PC-9 (cell line): ENCODE measurements around the gene KLK6. TPM values are rescaled to one million over a fixed set of nuclear protein-coding genes. Genes with fewer than 3 reads are reported as not detected.
A peak's percentile ranks its signal among the peaks of the same experiment; 100 is the strongest.

Experiments
- BruUV-seq: library from RNA; stranded (reverse); fragments of 400-500 nt; replicated peaks from 2 replicates; lab custom pipeline; 2021; lab: Mats Ljungman, UMichigan
- CTCF ChIA-PET: fragments of 300-600 bp; sonication (Branson Sonifier 250); formaldehyde crosslinking; loops from one replicate; lab custom pipeline; 2022; ENCODE audit warnings: antibody characterized with exemption; lab: Charles Lee
- POLR2A ChIA-PET: fragments of 300-600 bp; sonication (Branson Sonifier 250); formaldehyde crosslinking; loops from one replicate; lab custom pipeline; 2022; ENCODE audit warnings: antibody characterized with exemption; ENCODE audit not compliant: unreplicated experiment; lab: Charles Lee
- DNase-seq, 2 experiments: peaks; one replicate each; pipeline versions ENCODE4 v3.0.0 to v3.0.0-alpha.2; 2015 to 2022; ENCODE audit warnings: mixed read lengths in 1 of 2
- H2AFZ ChIP-seq: fragments of 200-600 bp; sonication (generic); 2 replicates; pipeline ENCODE4 v1.8.1; 2017; ENCODE audit warnings: antibody characterized with exemption
- H3F3A ChIP-seq: fragments of 200-600 bp; sonication (generic); 2 replicates; pipeline ENCODE4 v1.8.1; 2017; ENCODE audit warnings: antibody characterized with exemption, mild to moderate bottlenecking, low read depth; ENCODE audit not compliant: insufficient read depth
- H3K27ac ChIP-seq: fragments of 200-600 bp; sonication (generic); 2 replicates; pipeline ENCODE4 v1.6.1; 2016; ENCODE audit warnings: mixed run types
- H3K27me3 ChIP-seq: fragments of 200-600 bp; sonication (generic); 2 replicates; pipeline ENCODE4 v1.6.1; 2016; ENCODE audit warnings: low read depth, mixed run types; ENCODE audit not compliant: insufficient read depth
- H3K36me3 ChIP-seq: fragments of 200-600 bp; sonication (generic); 2 replicates; pipeline ENCODE4 v1.6.1; 2016; ENCODE audit warnings: low read depth, mixed run types
- H3K4me1 ChIP-seq: fragments of 200-600 bp; sonication (generic); replicated peaks from 2 replicates; pipeline ENCODE4 v1.6.1; 2016; ENCODE audit warnings: mixed run types; ENCODE audit not compliant: insufficient read depth
- H3K4me2 ChIP-seq: fragments of 200-600 bp; sonication (generic); 2 replicates; pipeline ENCODE4 v1.6.1; 2017; ENCODE audit warnings: mixed run types
- H3K4me3 ChIP-seq: fragments of 200-600 bp; sonication (generic); 2 replicates; pipeline ENCODE4 v1.6.1; 2016; ENCODE audit warnings: mixed run types
- H3K79me2 ChIP-seq: fragments of 200-600 bp; sonication (generic); 2 replicates; pipeline ENCODE4 v1.6.1; 2017; ENCODE audit warnings: low read depth, mixed run types
- H3K9me2 ChIP-seq: fragments of 200-600 bp; sonication (generic); 2 replicates; pipeline ENCODE4 v1.8.1; 2017; ENCODE audit warnings: mild to moderate bottlenecking; ENCODE audit not compliant: insufficient read depth
- H3K9me3 ChIP-seq: fragments of 200-600 bp; sonication (generic); 2 replicates; pipeline ENCODE4 v1.8.1; 2016; ENCODE audit warnings: low read depth; ENCODE audit not compliant: insufficient read depth
- H4K20me1 ChIP-seq: fragments of 200-600 bp; sonication (generic); 2 replicates; pipeline ENCODE4 v1.8.1; 2017; ENCODE audit not compliant: insufficient read depth
- CTCF ChIP-seq: fragments of 200-600 bp; sonication (generic); conservative IDR thresholded peaks from 2 replicates; pipeline ENCODE4 v1.6.1; 2017; ENCODE audit warnings: mixed run types, antibody characterized with exemption, mild to moderate bottlenecking, moderate library complexity
- EZH2 ChIP-seq: fragments of 200-600 bp; sonication (generic); IDR thresholded peaks from 2 replicates; pipeline ENCODE4 v1.8.0; 2017; ENCODE audit warnings: antibody characterized with exemption, low read depth
- intact Hi-C: fragments of 100-400 bp; cut with micrococcal nuclease; formaldehyde crosslinking; loops from one replicate; pipeline ENCODE4 v1.10.0; 2022; ENCODE audit not compliant: unreplicated experiment
- total RNA-seq: library from RNA; stranded (reverse); gene quantifications from 2 replicates; pipeline ENCODE4 v1.2.3, GENCODE V29; 2021

The KLK6 gene
- total RNA-seq, 1 experiment from 2014 or later = 490 TPM

- H4K20me1 ChIP-seq = no peaks in the 10 kb centered on the region
- H3K27me3 ChIP-seq = no peaks in the 10 kb centered on the region
- H3K9me2 ChIP-seq = no peaks in the 10 kb centered on the region
- peak in 1 of 2 experiments; percentile 26 for DNase-seq
- H3K4me1 ChIP-seq = peaks cover 19% of the 10 kb centered on the region
- no peak overlapping the region for H3K4me3 ChIP-seq
- TF ChIP-seq EZH2 (no peak), CTCF (no peak)
- no peak overlapping the region for H3K27ac ChIP-seq
- H3F3A ChIP-seq = peaks cover 19% of the 10 kb centered on the region; the same call in 1 of the 2 replicates
- no peak overlapping the region for H2AFZ ChIP-seq
- H3K9me3 ChIP-seq = no peaks in the 10 kb centered on the region
- no peaks in the 10 kb centered on the region for H3K79me2 ChIP-seq
- POLR2A ChIA-PET = interaction anchor here (0.9 kb wide), 1 partner anchor 25 kb away, joined by 4 read pairs; the partner anchor contains the start of gene KLK7
- H3K36me3 ChIP-seq = no peaks in the 10 kb centered on the region
- intact Hi-C loops = no loop called here
- no TSS peak for BruUV-seq
- no peak overlapping the region for H3K4me2 ChIP-seq
- CTCF ChIA-PET = no interaction called here
These were observed 39.9 kb upstream of the KLK6 start for GRCh38 chr19:51009061-51009891.

- ChIA-PET CTCF (interaction anchor here (0.6 to 0.7 kb wide), 2 partner anchors 10 to 87 kb away, joined by 4 to 19 read pairs; no protein-coding TSS in a partner anchor), POLR2A (no interaction called here)
- TF ChIP-seq EZH2 = no peak
- TF ChIP-seq CTCF = no peak
- Histone ChIP-seq H3K4me2 (no peak overlapping the region), H3K27ac (no peak overlapping the region), H3K79me2 (no peaks in the 10 kb centered on the region), H2AFZ (no peak overlapping the region), H3K4me1 (peaks cover 19% of the 10 kb centered on the region), H3K4me3 (no peak overlapping the region), H4K20me1 (no peaks in the 10 kb centered on the region), H3K36me3 (no peaks in the 10 kb centered on the region), H3K27me3 (no peaks in the 10 kb centered on the region), H3K9me3 (no peaks in the 10 kb centered on the region), H3F3A (peaks cover 23% of the 10 kb centered on the region; the same call in 1 of the 2 replicates), H3K9me2 (no peaks in the 10 kb centered on the region)
- no peak for DNase-seq
- intact Hi-C loops = no loop called here
- no TSS peak for BruUV-seq
These were observed 38.1 kb upstream of the KLK6 start for GRCh38 chr19:51007488-51007887.

- no TSS peak for BruUV-seq
- no peak overlapping the region for H3K27ac ChIP-seq
- ChIA-PET CTCF (no interaction called here), POLR2A (interaction anchor here (0.6 kb wide), 2 partner anchors 37 to 82 kb away, joined by 3 read pairs; partner anchors contain the start of gene KLK6)
- H3K9me3 ChIP-seq = no peaks in the 10 kb centered on the region
- TF ChIP-seq CTCF (no peak), EZH2 (no peak)
- no peaks in the 10 kb centered on the region for H3K27me3 ChIP-seq
- H3K4me1 ChIP-seq = peaks cover 19% of the 10 kb centered on the region
- peaks cover 30% of the 10 kb centered on the region; the same call in 1 of the 2 replicates for H3F3A ChIP-seq
- intact Hi-C loops = no loop called here
- no peaks in the 10 kb centered on the region for H3K9me2 ChIP-seq
- no peak overlapping the region for H3K4me2 ChIP-seq
- H3K79me2 ChIP-seq = no peaks in the 10 kb centered on the region
- H3K36me3 ChIP-seq = no peaks in the 10 kb centered on the region
- no peaks in the 10 kb centered on the region for H4K20me1 ChIP-seq
- peak in 1 of 2 experiments; percentile 9 for DNase-seq
- H2AFZ ChIP-seq = no peak overlapping the region
- no peak overlapping the region for H3K4me3 ChIP-seq
These were observed 37.0 kb upstream of the KLK6 start for GRCh38 chr19:51006406-51006805.
